ENCODE measurements around the gene BTLA.
"Not testable (repeated sequence)": the region's sequence is repeated elsewhere in the genome, so short reads cannot be mapped to it uniquely, and the experiment has no call there.

BTLA gene

DNA sequence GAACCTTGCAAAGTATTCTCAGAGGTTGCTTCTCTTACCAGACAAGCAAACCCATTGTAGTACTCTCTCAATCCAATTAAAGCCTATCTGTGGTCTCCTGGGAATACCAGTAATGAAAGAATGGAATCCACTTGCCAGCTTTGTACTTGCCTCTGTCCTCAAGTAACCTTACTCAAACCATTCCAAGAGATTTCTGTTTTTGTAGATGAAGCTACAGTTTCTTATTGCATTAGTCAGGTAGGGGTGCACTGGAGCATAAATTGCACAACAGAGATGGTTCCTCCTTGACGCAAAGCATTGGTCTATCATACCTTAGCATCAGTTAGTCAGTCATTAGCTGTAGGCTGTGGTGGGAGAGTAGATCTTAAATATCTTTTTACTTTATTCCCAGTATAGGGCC lies 52.9 kb downstream of the BTLA start:
- no peak for DNase-seq (ENCODE audit: low read depth, low spot score)

DNA sequence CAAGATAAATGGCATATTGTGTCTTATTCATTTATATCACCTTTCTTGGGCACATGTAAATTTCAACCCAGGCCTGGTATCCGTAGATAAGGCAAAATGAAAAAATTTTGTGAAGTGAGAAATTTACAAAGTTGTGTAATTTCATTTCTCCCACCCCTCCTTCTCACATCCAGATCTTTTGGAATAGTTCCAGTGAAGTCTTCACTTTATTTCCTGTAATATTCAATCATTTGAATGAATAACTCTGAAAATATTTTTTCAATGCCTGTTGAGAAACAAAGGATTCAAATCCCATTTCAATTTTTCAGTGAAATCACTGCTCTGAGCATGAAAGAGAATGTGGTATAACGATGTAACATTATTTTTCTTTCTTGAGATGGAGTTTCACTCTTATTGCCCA lies 53.4 kb downstream of the BTLA start:
- no peak for DNase-seq (ENCODE audit: low read depth, low spot score)

DNA sequence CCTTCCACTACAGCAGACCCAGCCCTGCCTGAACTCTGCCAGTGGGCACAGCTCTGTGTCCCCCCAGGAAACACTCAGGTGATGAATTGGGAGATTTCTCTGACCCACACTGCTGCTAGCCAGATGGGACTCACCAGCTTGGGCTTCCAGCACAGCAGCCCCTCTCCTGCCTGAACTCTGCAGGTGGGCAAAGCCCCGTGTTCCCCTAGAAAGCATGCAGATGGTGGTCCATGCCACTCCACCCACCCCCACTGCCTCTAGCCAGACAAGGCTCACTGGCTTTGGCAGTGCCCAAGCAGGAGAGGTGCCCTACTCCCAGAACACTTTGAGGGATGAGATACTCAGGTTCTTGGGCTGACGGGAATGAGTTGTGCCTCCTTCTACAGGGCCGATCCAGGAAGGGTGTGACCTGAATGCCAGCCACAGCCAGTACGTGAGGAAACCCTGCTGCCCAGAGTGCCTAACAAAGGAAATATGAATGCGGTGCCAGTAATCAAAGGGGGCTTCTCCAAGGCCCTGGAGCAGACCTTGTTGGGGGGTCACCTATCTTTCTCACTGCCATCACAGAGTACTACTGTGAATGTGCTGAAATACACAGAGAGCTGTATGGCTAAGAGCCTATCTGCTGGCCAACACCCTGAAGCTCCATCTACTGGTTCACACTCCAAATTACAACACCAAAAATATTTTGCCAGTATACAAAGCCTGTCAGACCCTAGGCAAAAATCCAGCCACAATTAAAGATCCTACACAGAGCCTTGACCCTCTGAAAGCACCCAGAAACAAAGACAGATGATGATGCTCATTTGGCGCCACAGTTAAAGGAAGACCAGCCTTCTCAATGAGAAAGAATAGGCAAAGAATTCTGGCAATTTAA lies 61.9 kb downstream of the BTLA start:
- peak; percentile 65 for DNase-seq (ENCODE audit: low read depth, low spot score)

DNA sequence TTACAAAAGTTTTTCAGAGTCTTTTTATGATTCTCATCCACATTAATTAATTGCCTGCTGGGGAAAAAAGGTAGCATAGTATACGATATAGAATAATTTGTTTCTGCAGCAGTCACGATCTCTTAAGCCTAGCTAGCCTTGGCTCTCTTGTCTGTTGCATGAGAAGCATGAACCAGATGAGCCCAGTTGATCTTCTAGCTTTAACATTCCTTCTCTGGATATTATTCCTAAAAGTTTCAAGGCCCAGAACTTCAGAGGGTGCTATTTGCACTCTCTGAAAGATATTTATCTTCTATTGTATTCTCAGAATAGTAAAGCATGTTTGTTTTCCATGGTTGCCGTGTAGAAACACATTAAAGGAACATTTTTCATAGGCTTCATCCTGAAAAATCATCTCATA lies 69.3 kb downstream of the BTLA start:
- no peak for DNase-seq (ENCODE audit: low read depth, low spot score)

DNA sequence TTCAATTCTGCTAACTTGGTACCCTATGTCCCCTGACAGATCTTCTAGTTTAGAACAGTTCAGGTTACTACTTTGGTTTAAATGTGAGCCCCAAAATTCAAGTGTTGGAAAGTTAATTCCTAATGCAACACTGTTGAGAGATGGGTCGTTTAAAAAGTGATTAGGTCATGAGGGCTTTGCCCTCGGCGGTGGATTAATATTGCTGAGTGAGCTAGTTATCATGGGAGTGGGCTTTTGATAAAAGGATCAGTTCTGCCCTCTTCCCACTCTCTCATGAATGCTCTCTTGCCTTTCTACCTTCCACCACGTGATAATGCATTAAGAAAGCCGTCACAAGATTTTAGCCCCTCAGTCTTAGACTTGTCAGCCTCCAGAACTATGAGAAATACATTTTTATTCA lies 72.1 kb downstream of the BTLA start:
- DNase-seq (ENCODE audit: low read depth, low spot score), result no peak

DNA sequence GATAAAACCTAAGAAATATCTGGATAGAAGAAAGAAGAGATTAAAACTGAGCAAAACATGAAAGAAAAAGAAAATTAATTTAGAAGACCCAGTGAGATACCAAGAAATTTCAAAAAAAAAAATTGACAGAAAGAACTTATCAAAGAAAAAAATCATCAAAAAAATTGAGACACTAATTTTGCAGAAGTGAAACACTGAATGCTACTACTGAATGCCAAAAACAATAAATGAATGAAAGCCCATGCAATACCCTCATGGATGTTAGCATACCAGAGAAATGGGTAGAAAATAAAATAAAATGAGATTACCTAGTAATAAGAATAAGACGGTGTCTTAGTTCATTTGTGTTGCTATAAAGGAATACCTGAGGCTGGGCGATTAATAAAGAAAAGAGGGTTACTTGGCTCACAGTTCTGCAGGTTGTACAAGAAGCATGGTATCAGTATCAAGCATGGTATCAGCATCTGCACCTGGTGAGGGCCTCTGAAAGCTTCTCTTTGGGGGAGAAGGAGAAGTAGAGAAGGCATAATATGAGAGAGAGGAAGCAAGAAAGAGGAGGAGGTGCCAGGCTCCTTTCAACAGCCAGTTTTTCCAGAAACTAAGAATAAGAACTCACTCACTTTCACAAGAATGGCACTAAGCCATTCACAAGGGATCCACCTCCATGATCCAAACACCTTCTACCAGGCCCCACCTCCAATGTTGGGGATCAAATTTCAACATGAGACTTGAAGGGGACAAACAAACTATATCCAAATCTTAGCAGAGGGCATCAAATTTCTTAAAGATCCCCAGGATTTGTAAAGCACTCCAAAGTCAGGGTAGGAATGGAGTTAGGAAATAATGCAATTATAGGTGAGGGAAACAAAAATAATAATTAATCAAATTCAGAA lies 73.2 kb downstream of the BTLA start:
- DNase-seq (ENCODE audit: low read depth, low spot score), result no peak

DNA sequence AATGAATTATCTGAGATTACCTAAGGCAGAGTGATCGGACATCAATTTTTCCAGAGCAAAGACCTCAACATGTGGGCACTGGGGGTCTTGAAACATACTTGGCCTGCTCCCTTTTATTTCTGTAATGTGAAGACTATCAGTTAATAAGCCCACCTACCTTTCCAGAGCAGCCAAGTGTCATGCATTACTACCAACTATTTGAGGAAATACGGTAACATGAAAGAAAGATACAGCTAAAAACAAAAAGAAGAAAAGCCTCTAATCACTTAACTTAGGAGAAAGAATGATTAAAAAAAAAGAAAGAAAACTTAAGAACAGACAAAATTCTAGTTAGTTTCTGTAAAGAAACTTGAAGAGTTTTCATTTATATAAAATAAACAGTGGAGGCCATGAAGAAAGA lies 73.9 kb downstream of the BTLA start:
- no peak for DNase-seq (ENCODE audit: low read depth, low spot score)

DNA sequence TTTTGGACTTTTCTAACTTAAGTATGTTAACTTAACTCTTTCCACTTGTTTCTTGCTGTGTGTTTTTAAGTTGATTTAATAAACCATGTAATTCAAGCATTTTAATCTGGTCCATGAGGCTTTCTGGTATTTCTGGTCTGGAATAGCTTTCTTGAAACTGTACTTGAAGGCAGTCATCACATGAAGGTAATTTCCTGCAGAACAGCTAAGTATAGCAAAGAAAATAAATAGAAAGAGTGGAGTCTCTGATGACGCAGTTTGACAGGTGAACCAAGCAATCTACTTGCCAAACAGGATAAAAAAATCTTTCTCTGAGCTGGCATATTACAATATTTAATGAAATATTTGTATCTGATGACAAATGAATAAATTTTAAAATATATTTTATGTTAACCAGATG lies 74.9 kb downstream of the BTLA start:
- no peak for DNase-seq (ENCODE audit: low read depth, low spot score)

DNA sequence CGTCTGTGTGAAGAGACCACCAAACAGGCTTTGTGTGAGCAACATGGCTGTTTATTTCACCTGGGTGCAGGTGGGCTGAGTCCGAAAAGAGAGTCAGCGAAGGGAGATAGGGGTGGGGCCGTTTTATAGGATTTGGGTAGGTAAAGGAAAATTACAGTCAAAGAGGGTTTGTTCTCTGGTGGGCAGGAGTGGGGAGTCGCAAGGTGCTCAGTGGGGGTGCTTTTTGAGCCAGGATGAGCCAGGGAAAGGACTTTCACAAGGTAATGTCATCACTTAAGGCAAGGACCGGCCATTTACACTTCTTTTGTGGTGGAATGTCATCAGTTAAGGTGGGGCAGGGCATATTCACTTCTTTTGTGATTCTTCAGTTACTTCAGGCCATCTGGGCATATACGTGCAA lies 76.4 kb downstream of the BTLA start:
- DNase-seq (ENCODE audit: low read depth, low spot score), result not testable (repeated sequence)

DNA sequence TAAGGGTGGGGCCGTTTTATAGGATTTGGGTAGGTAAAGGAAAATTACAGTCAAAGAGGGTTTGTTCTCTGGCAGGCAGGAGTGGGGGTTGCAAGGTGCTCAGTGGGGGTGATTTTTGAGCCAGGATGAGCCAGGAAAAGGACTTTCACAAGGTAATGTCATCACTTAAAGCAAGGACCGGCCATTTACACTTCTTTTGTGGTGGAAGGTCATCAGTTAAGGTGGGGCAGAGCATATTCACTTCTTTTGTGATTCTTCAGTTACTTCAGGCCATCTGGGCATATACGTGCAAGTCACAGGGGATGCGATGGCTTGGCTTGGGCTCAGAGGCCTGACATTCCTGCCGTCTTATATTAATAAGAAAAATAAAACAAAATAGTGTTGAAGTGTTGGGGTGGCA lies 80.7 kb downstream of the BTLA start:
- DNase-seq (ENCODE audit: low read depth, low spot score), result not testable (repeated sequence)

DNA sequence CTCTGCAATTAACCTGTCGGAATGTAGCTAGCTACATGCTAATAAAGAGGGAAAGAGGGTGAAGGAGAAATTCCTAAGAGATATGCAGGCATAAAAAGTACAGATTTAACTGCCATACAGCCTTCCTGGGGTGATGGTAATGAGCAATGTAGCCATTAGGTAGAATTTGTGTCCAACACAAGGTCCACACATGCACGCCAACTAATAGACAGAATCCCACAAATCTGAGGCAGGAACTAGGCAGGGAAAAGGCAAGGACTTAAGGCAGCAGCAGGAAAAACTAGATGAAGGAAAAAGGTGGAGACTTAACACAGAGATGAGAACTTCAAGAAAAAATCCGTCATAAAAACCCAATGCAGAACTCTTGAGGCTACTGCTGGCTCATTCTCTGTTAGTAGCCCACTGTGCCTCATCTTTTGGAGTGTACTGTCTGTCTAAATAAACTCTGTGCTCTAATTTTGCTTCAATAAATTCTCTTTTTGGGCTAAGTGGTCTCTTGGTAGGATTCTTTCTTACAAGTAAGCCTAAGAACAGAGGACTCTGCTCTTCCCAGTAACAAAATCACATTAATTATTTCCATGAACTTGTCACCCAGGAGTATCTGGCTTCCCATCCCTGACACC lies 81.5 kb downstream of the BTLA start:
- DNase-seq (ENCODE audit: low read depth, low spot score), result no peak

DNA sequence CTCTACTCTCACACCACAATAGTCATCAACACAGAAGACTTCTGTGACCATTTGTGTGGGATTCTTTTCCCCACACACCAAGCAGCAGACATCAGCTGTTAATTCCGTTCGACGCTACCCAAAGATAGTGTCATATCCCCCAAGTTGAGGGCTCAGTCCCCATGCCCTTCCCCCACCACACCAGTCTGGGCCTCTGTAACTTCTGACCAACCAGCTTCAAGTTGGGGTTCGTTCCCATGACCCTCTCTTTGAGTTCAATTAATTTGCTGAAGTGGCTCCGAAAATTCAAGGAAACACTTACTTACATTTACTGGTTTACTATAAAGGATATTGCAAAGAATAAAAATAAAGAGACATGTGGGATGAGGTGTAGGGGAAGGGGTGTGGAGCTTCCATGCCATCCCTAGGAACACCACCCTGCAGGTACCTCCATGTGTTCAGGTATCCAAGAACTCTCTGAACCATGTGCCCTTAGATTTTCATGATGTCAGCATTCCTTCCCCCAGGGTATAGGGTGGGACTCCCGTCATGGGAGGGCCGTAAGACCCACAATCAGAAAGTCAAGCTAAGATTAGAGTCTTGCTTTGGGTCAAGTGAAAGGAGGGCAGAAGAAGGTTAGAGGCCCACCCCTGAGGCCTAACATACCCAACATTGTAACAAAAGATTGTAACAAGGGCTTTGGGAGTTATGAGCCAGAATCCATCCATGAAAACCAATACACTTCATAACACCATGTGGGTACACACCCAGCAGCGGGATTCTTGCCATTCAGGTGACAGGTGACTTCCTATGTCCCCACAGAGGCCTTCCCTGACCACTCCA lies 82.7 kb downstream of the BTLA start:
- DNase-seq (ENCODE audit: low read depth, low spot score), result peak; percentile 56

DNA sequence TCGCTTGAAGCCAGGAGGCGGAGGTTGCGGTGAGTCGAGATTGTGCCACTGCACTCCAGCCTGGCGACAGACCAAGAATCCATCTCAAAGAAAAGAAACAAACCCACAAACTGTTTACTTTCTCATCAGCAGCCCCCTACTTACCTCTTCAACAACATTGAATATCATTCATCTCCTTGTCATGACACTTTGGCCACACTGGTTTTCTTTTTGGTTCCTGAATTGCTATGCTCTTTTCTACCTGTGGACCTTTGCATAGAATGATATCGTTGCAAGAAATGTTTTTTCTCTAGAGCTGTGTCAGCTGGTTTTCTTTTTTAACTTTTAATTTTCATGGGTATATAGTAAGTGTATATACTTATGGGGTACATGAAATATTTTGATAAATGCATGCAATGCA lies 83.9 kb downstream of the BTLA start:
- no peak for DNase-seq (ENCODE audit: low read depth, low spot score)
